ENCODE measurements around the gene FBL. TPM values are rescaled to one million over a fixed set of nuclear protein-coding genes. Genes with fewer than 3 reads are reported as not detected.
"Not testable (repeated sequence)": the region's sequence is repeated elsewhere in the genome, so short reads cannot be mapped to it uniquely, and the experiment has no call there.

Gene FBL
- total RNA-seq (2021), result 437 and 498 TPM in 2 replicates
- Bru-seq, nascent RNA, result percentile 94 among the genes with signal in this experiment
- BruChase-seq, experiment 1, labeled RNA remaining after a 2-hour chase, result percentile 89 among the genes with signal in this experiment
- BruChase-seq, experiment 2, labeled RNA remaining after a 6-hour chase, result percentile 94 among the genes with signal in this experiment
- long read RNA-seq, transcript FBL-201 (9 exons, 1,160 nt), result major isoform, 32 of 68 reads
- long read RNA-seq, partial matches to known transcripts, result 26 of 68 reads
- long read RNA-seq, other reads (novel, unspliced or antisense), result 10 of 68 reads

GRCh38 chr19:39845933-39846677 lies at the start of gene FBL:
TSS of gene FBL (minus strand) at chr19:39846379. CDS start at chr19:39846300, 79 bp downstream.
- H3F3A ChIP-seq (ENCODE audit: insufficient read depth, low read depth), result 0 out of 2 replicates have a peak, but pooled peaks cover 3% of the 10 kb centered on the region
- peak within 1 kb of the TSS; percentile 74 for H3K4me2 ChIP-seq
- H3K27me3 ChIP-seq (ENCODE audit: insufficient read depth, low read depth), result no peaks in the 10 kb centered on the region
- ChIA-PET POLR2A (ENCODE audit: unreplicated experiment) (interaction anchor here (0.5 to 1.3 kb wide), 3 partner anchors 13 to 647 kb away, joined by 5 to 6 read pairs (median 6); partner anchors contain the start of gene PSMC4), CTCF (interaction anchor here (0.6 to 1.7 kb wide), 3 partner anchors 13 to 172 kb away, joined by 3 to 5 read pairs (median 3); partner anchors contain the start of gene DYRK1B)
- no peaks in the 10 kb centered on the region for H3K9me2 ChIP-seq (ENCODE audit: insufficient read depth)
- no TSS peak for BruUV-seq (replicated peaks)
- H3K79me2 ChIP-seq (ENCODE audit: low read depth), result peaks cover 50% of the 10 kb centered on the region
- H3K4me1 ChIP-seq (replicated peaks; ENCODE audit: insufficient read depth), result peaks cover 23% of the 10 kb centered on the region
- H3K4me3 ChIP-seq, result peak within 1 kb of the TSS; percentile 96
- H3K27ac ChIP-seq, result no peak within 1 kb of the TSS
- peak; percentile 71 to 96 for DNase-seq
- peaks cover 43% of the 10 kb centered on the region for H4K20me1 ChIP-seq (ENCODE audit: insufficient read depth)
- H2AFZ ChIP-seq, result peak within 1 kb of the TSS; percentile 93
- no peaks in the 10 kb centered on the region; the same call in 1 of the 2 replicates for H3K36me3 ChIP-seq (ENCODE audit: low read depth)
- H3K9me3 ChIP-seq (ENCODE audit: insufficient read depth, low read depth), result no peaks in the 10 kb centered on the region
- TF ChIP-seq CTCF (conservative IDR thresholded peaks at IDR 0.05) (no peak), EZH2 (IDR thresholded peaks at IDR 0.05; ENCODE audit: low read depth) (no peak)
- intact Hi-C loops (cut with micrococcal nuclease; ENCODE audit: unreplicated experiment), result loop anchor here (1.0 kb wide), 1 partner anchor 125 kb away; the partner anchor contains the start of gene PSMC4

- H3K4me1 ChIP-seq (replicated peaks; ENCODE audit: insufficient read depth); H3F3A ChIP-seq (ENCODE audit: insufficient read depth, low read depth); H3K27me3 ChIP-seq (ENCODE audit: insufficient read depth, low read depth); H3K36me3 ChIP-seq (ENCODE audit: low read depth); BruUV-seq (replicated peaks); H3K27ac ChIP-seq; H3K4me3 ChIP-seq; H2AFZ ChIP-seq; intact Hi-C loops (cut with micrococcal nuclease; ENCODE audit: unreplicated experiment); CTCF ChIA-PET; H3K9me2 ChIP-seq (ENCODE audit: insufficient read depth); H4K20me1 ChIP-seq (ENCODE audit: insufficient read depth); DNase-seq; H3K79me2 ChIP-seq (ENCODE audit: low read depth); H3K4me2 ChIP-seq; H3K9me3 ChIP-seq (ENCODE audit: insufficient read depth, low read depth); POLR2A ChIA-PET (ENCODE audit: unreplicated experiment): not testable (repeated sequence)
These were observed 48.9 kb upstream of the FBL start for GRCh38 chr19:39895096-39895495.

DNA sequence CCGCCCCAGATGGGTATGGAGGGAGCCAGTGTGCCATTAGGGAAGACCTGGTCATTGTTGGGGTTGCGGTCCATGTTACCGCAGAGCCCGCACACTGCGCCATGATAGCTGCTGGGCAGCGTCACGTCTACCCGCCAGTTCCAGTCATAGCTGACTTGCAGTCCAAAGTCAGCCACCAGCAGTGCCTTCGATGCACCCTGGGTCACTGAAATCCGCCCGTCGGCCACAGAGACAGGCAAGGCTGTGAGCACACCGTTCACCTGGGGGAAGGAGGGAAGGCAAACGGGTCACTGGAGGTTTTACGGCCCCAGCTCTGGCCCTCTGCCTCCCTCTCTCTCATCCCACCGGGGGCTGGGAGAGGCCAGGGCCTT lies 48.0 kb upstream of the FBL start:
- H4K20me1 ChIP-seq (ENCODE audit: insufficient read depth); H2AFZ ChIP-seq; H3K4me3 ChIP-seq; H3K27ac ChIP-seq; H3K9me2 ChIP-seq (ENCODE audit: insufficient read depth); H3K4me1 ChIP-seq (replicated peaks; ENCODE audit: insufficient read depth); H3F3A ChIP-seq (ENCODE audit: insufficient read depth, low read depth); H3K9me3 ChIP-seq (ENCODE audit: insufficient read depth, low read depth); DNase-seq; H3K36me3 ChIP-seq (ENCODE audit: low read depth); H3K79me2 ChIP-seq (ENCODE audit: low read depth); H3K4me2 ChIP-seq; CTCF ChIA-PET; H3K27me3 ChIP-seq (ENCODE audit: insufficient read depth, low read depth); BruUV-seq (replicated peaks); intact Hi-C loops (cut with micrococcal nuclease; ENCODE audit: unreplicated experiment); POLR2A ChIA-PET (ENCODE audit: unreplicated experiment): not testable (repeated sequence)

GRCh38 chr19:39893366-39894235 lies 47.4 kb upstream of the FBL start:
- DNase-seq, result peak; percentile 11 to 35
- H3K27ac ChIP-seq; CTCF ChIA-PET; H3K9me3 ChIP-seq (ENCODE audit: insufficient read depth, low read depth); POLR2A ChIA-PET (ENCODE audit: unreplicated experiment); H3K27me3 ChIP-seq (ENCODE audit: insufficient read depth, low read depth); H3F3A ChIP-seq (ENCODE audit: insufficient read depth, low read depth); H2AFZ ChIP-seq; H3K4me2 ChIP-seq; H3K79me2 ChIP-seq (ENCODE audit: low read depth); H3K9me2 ChIP-seq (ENCODE audit: insufficient read depth); H3K4me1 ChIP-seq (replicated peaks; ENCODE audit: insufficient read depth); H3K4me3 ChIP-seq; H4K20me1 ChIP-seq (ENCODE audit: insufficient read depth); H3K36me3 ChIP-seq (ENCODE audit: low read depth); intact Hi-C loops (cut with micrococcal nuclease; ENCODE audit: unreplicated experiment); BruUV-seq (replicated peaks): not testable (repeated sequence)

DNA sequence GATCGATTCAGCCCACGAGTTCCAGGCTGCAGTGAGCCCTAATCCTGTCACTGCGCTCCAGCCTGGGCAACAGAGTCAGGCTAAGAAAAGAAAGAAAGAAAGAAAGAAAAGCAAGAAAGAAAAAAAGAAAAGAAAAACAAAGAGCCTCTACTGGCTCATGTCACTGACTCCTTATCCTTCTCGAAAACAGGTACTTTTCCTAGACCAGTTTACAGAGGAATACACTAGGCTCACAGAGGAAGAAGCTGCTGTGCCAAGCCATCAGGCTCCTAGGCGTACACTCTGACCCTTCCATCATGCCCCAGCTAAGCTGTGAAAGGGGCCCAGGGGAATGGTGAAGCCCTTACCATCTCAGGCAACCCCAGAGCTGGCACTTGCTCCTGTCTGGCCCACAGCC lies 46.3 kb upstream of the FBL start:
- H3F3A ChIP-seq (ENCODE audit: insufficient read depth, low read depth); DNase-seq; intact Hi-C loops (cut with micrococcal nuclease; ENCODE audit: unreplicated experiment); H2AFZ ChIP-seq; H3K27ac ChIP-seq; H3K9me2 ChIP-seq (ENCODE audit: insufficient read depth); H3K27me3 ChIP-seq (ENCODE audit: insufficient read depth, low read depth); H3K4me1 ChIP-seq (replicated peaks; ENCODE audit: insufficient read depth); BruUV-seq (replicated peaks); H3K79me2 ChIP-seq (ENCODE audit: low read depth); CTCF ChIA-PET; H3K4me3 ChIP-seq; H3K36me3 ChIP-seq (ENCODE audit: low read depth); H3K4me2 ChIP-seq; H4K20me1 ChIP-seq (ENCODE audit: insufficient read depth); POLR2A ChIA-PET (ENCODE audit: unreplicated experiment); H3K9me3 ChIP-seq (ENCODE audit: insufficient read depth, low read depth): not testable (repeated sequence)

Measured in PC-9 (cell line).